Stimulated activated CD4-positive, alpha-beta T cell treated with anti-CD3 and anti-CD28 coated beads, Interleukin-12 subunit alpha, Interleukin-12 subunit beta, amount 100 ng/mL, for 24 hours (primary cell): Measurements from ENCODE around the gene PLXNB3.

ENCODE experiments used
- DNase-seq, 2 experiments: peaks; one replicate each; pipeline ENCODE4 v3.0.0-alpha.2; 2020; ENCODE audit warnings: low read depth in 2 of 2

The PLXNB3 gene

DNA sequence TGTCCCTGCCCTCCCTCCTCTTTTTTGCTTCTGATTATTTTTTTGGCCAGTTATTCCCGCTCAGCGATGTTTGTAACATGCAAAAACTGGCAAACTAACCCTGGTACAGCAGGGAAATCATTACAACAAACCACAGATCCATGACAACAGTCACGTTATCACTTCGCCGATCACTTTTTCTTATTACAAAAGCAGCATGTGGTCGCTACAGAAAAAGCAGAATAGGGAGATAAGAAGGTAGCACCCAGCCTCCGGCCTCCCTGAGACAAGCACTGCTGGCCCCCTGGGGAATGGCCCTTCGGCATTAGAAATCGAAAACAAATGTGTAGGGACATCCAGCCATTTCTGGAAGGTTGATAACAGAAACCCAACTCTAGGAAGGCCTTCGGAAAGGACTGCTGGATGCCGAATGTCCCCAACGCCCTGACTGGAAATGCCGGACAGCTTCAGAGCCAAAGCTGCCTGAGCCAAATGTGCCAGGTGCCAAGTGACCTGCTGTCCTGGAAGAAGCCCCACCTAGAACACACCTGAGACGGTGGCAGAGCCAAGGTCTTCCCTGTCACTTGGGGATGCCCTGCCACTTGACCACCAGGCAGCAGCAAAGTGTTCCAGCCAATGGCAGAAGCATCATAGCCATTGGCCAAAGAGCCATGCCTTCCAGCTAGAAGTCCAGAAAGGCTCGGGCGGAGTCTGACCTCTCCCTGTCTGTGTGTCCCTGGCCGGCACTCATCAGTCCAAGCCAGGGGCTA lies 27.2 kb downstream of the PLXNB3 start:
- no peak for DNase-seq

DNA sequence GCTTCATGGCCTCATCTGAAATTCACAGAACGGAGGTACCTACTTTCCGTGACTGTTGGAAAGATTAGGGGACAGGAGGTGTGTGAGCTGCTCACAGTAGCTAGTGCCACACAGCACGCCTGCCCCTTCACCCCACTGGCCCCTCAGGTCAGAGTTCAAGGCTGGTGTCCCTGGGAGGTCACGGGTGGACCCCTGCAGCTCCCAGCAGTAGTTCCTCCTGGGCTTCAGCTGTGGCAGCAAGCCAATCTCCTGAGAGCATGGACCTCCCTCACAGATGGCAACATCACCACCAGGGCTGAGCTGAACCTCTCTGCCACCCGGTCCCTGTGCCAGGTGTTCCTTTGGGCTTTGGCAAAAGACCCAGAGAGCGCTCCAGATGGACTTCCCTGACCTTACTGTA lies 28.3 kb downstream of the PLXNB3 start:
- DNase-seq = no peak

DNA sequence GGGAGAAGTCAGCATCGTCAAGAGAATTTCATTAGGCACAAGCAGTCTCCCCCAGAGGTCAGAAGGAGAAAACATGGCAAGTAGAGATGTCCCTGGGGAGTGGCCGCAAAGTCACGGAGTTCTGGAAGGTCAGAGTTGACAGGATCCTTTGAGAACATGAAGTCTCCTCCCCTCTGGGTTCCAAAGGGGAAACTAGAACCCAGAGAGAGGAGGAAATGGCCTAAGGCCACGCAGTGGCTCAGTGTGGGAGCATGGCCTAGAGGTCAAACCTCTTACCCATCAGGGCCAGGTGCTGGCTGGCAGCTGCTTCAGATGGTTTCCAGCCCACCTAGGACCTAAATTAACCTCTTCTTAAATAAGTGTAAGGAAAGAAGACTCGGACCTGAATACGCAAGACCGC lies 29.2 kb downstream of the PLXNB3 start:
- DNase-seq = no peak

DNA sequence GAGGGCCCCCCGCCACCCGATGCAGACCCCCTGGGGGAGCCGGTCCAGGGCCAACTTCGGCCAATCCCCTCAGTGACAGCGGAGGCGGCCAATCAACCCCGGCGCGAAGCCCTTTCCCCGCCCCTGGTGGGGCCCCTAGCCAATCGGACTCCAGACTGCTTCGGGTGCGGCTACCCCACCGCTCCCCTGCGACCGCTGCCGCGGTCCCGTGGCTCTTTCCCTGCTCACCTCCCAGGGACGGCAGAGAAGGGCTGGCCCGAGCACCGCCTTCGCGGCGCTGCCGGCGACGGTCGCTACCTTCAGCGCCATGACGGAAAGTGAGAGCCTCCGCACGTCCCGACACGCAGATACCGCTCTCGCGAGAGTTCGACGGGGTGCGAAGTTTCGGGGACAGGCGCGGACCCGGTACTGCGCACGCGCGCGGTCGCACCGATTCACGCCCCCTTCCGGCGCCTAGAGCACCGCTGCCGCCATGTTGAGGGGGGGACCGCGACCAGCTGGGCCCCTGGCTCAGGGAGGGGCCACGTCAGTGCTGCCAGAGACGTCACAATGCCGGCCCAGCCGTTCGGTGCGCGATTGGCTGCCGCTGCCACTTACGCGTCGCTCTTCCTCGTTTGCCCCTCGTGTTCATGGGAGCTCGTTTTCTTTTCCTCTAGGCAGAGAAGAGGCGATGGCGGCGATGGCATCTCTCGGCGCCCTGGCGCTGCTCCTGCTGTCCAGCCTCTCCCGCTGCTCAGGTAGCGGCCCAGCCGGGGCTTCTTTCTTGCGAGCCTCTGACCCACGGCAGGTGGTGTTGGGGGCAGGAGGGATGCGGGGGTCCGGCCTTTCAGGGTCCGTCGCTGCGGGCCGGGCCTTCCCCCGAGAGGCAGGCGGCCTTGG lies 30.2 kb downstream of the PLXNB3 start, which contains the start of the genes IDH3G and SSR4:
TSS of gene IDH3G (minus strand) at position 358 of the 879 bp plus-strand sequence. CDS start at position 309, 49 bp downstream.
TSS of gene SSR4 (plus strand) at position 651 of the 879 bp plus-strand sequence. CDS start at position 671, 20 bp downstream.
- DNase-seq = peak; percentile 82 to 86

GRCh38 chrX:153794897-153795816 lies 31.1 kb downstream of the PLXNB3 start:
- DNase-seq = no peak

DNA sequence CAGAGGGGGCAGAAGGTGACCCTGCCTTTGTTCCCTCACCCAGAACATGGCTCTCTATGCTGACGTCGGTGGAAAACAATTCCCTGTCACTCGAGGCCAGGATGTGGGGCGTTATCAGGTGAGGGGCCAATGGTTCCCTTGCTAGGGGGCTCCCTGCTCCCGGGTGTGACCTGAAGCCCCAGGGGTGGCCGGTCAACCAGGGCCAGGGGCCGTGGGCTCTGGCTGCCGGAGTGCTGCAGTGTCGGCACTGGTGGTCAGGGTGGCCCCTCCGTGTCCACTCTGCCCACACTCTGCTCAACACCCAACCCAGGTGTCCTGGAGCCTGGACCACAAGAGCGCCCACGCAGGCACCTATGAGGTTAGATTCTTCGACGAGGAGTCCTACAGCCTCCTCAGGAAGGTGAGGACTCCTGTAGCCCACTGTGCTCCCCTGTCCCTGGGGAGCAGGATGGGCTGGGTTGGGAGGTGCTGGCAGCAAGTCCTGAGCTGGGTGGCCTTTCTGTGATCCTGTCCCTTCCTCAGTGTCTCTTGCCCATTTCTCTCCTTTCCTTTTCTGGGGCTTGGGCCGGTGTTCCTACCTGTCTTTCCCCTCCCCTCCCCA lies 33.5 kb downstream of the PLXNB3 start:
- no peak for DNase-seq

DNA sequence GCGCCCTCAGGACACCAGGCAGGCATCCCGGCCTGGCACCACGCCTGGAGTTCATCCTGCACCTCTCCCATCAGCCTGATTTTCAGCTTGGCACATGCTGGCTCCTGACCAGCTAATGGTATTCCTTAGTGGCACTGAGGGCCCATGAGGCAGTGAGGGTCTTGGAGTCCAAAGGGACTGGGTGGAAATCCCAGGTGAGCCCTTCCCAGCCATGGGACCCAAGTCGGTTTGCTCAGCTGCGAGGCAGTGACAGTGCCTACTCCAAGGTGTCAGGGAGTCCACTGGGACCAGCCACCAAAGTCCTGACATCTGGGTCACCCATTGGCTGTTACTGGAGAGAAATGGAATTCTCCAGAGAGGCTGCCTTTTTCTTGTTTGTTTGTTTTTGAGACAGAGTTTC lies 35.3 kb downstream of the PLXNB3 start:
- DNase-seq = no peak

DNA sequence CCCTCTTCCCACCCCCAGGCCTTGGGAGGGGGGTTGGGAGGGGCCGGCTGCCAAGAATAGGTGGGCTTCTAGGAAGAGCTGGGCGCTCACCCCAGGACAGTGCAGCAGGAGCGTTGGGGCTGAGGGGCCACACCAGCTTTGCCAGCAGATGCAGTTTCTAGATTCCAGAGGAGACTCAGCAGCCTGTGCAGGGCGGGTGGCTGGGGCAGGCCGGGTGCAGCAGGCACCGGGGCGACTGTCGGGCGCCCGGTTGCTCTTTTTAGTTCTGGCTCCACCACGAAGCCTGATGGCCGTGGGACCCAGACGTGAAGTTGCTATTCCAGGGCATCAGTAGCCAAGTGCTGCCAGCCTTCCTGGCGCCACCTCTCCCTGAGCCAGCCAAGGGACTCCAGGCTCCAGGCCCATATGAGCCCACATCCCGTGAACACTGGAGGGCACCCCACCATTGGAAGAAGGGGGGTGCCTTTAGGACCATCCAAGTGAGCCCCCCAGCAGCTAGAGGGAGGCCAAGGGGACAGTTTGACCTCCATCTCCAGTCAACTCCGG lies 36.2 kb downstream of the PLXNB3 start:
- no peak for DNase-seq

DNA sequence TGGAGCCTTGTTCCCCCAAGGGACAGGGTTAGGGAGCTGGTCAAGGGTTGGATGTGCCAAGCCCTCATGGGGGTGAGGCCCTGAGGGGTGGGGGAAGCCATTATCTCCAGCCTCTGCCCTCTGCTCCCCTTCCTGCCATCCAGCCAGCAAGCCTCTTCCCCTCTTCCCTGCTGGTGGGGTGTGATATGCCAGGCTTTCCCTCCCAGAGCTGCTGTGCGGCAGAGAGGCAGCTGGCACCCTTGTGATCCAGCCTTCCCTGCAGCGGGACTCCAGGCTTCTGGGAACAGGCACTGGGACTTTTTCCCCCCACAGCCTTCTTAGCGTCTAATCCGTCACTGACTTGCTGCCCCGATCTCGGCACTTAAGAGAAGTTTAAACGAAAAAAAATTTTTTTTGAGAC lies 36.7 kb downstream of the PLXNB3 start:
- DNase-seq = no peak

DNA sequence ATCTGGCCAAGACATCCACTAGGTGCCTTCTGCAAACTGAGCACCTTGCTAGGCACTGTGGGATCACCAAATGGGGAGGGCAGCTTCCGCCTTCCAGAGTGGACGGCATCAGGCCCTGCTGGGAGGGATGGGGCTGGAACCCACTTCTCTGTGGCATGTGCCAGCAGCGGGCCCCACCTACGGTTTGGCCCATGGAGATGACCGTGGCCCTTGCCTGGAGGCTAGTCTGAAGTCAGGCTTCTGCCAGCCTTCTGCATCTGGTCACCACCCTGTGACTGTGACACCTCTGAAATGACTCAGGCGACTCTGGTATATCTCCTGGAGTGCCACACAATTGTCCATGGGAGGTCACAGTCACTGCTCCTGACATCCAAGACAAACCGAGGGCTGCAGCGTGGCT lies 37.6 kb downstream of the PLXNB3 start:
- no peak for DNase-seq

GRCh38 chrX:153802513-153803045 lies 38.5 kb downstream of the PLXNB3 start:
- DNase-seq = no peak

GRCh38 chrX:153803211-153804099 lies 39.4 kb downstream of the PLXNB3 start:
- no peak for DNase-seq

- DNase-seq = no peak
These were observed 40.1 kb downstream of the PLXNB3 start for GRCh38 chrX:153804100-153804595.

- DNase-seq = no peak
These were observed 40.6 kb downstream of the PLXNB3 start for GRCh38 chrX:153804621-153805020.

DNA sequence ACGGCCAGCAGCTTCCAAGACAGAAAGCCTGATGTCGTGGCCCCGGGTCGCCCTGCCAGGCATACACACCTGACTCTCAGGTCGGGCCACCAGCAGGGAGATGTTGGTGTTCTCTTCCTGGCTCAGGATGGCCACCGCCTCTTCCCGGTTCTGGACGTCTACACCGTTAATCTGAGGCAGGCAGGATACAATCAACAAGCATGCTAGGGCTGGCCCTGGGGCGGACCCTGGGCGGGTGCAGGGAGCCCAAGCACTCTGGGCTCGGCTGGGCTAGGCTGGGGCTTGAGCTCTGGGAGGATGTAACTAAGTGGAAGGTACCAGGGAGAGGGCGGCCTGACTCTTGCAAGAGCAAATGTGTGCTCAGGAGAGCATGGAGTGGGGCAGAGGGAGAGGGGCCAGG lies 41.4 kb downstream of the PLXNB3 start:
- DNase-seq = no peak

- no peak for DNase-seq
These were observed 43.0 kb downstream of the PLXNB3 start for GRCh38 chrX:153806999-153807575.

- no peak for DNase-seq
These were observed 43.9 kb downstream of the PLXNB3 start for GRCh38 chrX:153807976-153808375.

DNA sequence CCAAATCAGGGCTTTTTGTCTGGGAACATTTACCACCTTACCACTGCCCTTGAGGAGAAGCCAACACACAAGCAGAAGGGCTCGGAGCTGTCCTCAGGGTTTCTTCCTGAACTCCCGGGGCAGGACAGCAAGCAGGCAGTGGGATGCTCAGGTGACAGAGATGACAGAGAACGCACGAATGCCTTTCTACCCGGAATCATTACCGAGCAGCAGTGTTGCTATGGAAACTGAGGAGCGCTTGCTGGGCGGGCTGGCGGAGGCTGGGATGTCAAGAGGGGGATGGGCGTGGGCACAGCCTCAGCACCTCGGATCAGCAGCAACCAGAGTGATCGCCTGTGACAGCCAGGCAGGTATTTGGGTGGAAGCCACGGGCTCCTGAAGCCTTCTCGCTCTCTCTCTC lies 48.2 kb downstream of the PLXNB3 start:
- DNase-seq = no peak

DNA sequence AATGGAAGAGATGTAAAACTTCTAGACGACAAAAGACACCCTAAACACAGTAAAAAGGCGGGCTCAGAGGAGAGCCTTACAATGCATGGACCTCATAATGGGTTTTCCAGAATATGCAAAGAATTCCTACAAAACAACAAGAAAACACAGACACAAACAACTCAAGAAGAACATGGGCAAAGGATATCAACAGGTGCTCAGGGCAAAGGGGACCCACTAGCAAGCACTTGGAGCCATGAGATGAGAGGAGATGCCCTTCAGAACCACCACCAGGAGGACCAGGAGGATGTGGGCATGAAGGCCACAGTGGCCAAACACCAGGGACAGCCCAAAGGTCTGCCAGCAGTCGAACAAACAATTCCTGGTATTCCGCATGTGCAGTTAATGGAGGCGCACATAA lies 49.1 kb downstream of the PLXNB3 start:
- DNase-seq = no peak
